ENCODE results near the gene CNOT11. TPM values are rescaled to one million over a fixed set of nuclear protein-coding genes. Genes with fewer than 3 reads are reported as not detected.

The CNOT11 gene
- total RNA-seq, 6 experiments from 2014 or later = 38.1 to 53.8 (median 43.0) TPM

DNA sequence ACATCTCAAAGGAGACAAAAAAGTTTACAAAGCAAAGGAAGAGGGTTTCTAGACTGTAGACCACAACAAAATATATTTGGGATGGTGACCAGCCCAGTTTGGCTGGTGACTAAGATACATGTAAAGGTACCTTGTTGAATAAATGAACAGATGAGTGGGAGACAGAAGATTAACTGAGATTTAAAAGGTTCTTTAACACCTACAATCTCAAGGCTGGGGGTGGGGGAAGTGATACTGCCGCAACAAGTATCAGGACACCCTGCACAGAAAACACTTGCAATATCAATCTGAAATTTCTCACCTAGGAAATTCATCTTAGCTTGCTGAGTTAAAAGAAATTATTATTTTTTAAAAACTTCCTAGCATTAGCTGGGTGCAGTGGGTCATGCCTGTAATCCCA is 47.5 kb downstream of the CNOT11 start:
- Mint-ChIP-seq H3K36me3 (ENCODE audit: low read depth) (peaks cover 8% of the 10 kb centered on the region; the same call in 1 of the 2 replicates), H3K27ac (no peak overlapping the region), H3K4me1 (ENCODE audit: low read depth) (peaks cover 51% of the 10 kb centered on the region), H3K9me3 (no peaks in the 10 kb centered on the region), H3K4me3 (no peak overlapping the region), H3K27me3 (ENCODE audit: insufficient read depth) (no peaks in the 10 kb centered on the region)
- TF ChIP-seq CTCF (IDR thresholded peaks at IDR 0.05) = no peak
- DNase-seq = no peak

GRCh38 chr2:101300836-101301235 is 48.1 kb downstream of the CNOT11 start:
- no peak overlapping the region for H3K4me3 Mint-ChIP-seq
- no peaks in the 10 kb centered on the region for H3K9me3 Mint-ChIP-seq
- no peak for DNase-seq
- TF ChIP-seq CTCF (IDR thresholded peaks at IDR 0.05) = no peak
- no peaks in the 10 kb centered on the region for H3K27me3 Mint-ChIP-seq (ENCODE audit: insufficient read depth)
- H3K27ac Mint-ChIP-seq = no peak overlapping the region
- H3K4me1 Mint-ChIP-seq (ENCODE audit: low read depth) = peaks cover 51% of the 10 kb centered on the region
- peaks cover 14% of the 10 kb centered on the region; the same call in 1 of the 2 replicates for H3K36me3 Mint-ChIP-seq (ENCODE audit: low read depth)

GRCh38 chr2:101302016-101302415 is 49.3 kb downstream of the CNOT11 start:
- Mint-ChIP-seq H3K4me1 (ENCODE audit: low read depth) (peaks cover 51% of the 10 kb centered on the region), H3K27ac (no peak overlapping the region), H3K9me3 (no peaks in the 10 kb centered on the region), H3K27me3 (ENCODE audit: insufficient read depth) (no peaks in the 10 kb centered on the region), H3K36me3 (ENCODE audit: low read depth) (peaks cover 14% of the 10 kb centered on the region; the same call in 1 of the 2 replicates), H3K4me3 (no peak overlapping the region)
- TF ChIP-seq CTCF (IDR thresholded peaks at IDR 0.05) = no peak
- DNase-seq = no peak

GRCh38 chr2:101303688-101304087 is 51.0 kb downstream of the CNOT11 start:
- Mint-ChIP-seq H3K27me3 (ENCODE audit: insufficient read depth) (no peaks in the 10 kb centered on the region), H3K9me3 (no peaks in the 10 kb centered on the region), H3K4me3 (no peak overlapping the region), H3K27ac (no peak overlapping the region), H3K36me3 (ENCODE audit: low read depth) (peaks cover 14% of the 10 kb centered on the region; the same call in 1 of the 2 replicates), H3K4me1 (ENCODE audit: low read depth) (peaks cover 49% of the 10 kb centered on the region)
- no peak for TF ChIP-seq CTCF (IDR thresholded peaks at IDR 0.05)
- DNase-seq = no peak

GRCh38 chr2:101305035-101305434 is 52.3 kb downstream of the CNOT11 start:
- H3K4me3 Mint-ChIP-seq = peak overlapping the region; percentile 90
- peak overlapping the region; percentile 93 for H3K27ac Mint-ChIP-seq
- H3K9me3 Mint-ChIP-seq = no peaks in the 10 kb centered on the region
- no peak for DNase-seq
- H3K27me3 Mint-ChIP-seq (ENCODE audit: insufficient read depth) = no peaks in the 10 kb centered on the region; the same call in 1 of the 2 replicates
- TF ChIP-seq CTCF (IDR thresholded peaks at IDR 0.05) = no peak
- peaks cover 14% of the 10 kb centered on the region; the same call in 1 of the 2 replicates for H3K36me3 Mint-ChIP-seq (ENCODE audit: low read depth)
- H3K4me1 Mint-ChIP-seq (ENCODE audit: low read depth) = peaks cover 44% of the 10 kb centered on the region

Data from HFFc6 (cell line).